HS-27A (cell line): ENCODE measurements around the gene SMOC2.
"Not testable (repeated sequence)": the region's sequence is repeated elsewhere in the genome, so short reads cannot be mapped to it uniquely, and the experiment has no call there.

Experiments used
- DNase-seq: peaks from one replicate; pipeline ENCODE4 v3.0.0-alpha.2; 2012; ENCODE audit warnings: low read depth, missing footprints

SMOC2 gene

DNA sequence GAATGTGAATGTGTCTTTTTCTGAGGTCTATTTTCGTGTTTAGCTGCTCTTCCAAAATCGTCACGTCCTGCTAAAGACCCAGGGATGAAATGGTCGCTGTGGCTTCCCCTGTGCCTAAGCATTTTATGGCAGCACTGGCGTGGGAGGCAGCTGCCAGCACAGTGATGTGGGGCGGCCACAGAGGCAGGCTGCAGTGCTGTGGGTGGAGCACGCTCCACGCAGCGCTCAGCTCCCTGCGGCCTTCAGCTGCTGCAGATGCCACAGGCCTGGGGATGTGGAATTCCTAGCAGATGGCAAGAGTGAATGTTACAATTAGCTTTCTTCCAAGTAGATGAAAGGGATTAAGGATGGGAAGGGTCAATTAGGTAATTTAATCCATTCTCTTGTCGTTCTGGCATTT lies 242.6 kb downstream of the SMOC2 start:
- DNase-seq = no peak

DNA sequence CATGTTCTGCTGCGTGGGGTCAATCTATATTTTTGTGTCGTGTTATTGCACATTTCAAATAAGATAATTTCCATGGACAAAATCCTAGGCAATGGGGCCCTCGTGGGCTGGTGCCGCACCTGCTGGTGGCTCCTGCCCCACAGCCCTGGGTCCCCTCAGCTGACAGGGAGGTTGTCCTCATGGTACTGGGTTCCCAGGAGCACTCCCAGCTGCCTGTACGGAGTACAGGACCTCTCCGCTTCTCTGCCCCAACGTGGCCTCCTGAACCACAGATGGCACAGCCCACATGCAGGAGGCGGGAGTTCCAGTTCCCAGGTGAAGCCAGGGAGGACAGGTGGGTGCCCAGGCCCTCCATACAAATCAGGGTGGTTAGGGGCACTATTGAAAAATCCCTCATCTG lies 243.5 kb downstream of the SMOC2 start:
- DNase-seq = no peak

DNA sequence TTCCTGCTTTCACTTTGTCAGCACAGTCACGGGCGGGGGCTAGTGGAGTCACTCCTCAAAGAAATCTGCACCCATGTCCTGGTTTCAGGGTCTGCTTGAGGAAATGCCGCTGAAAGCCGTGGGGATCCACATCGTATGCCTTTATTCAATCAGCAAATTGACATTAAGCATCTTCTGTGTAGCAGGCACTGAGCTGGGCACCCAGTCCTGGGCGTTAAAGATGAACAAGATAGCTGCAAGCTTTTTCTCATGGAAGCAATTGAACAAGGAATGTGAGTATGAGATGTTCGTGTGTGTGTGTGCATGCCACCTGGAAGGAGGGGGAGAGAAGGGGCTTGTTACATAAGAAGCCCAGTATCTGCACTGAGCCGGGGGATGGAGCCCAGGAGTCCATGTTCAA lies 243.9 kb downstream of the SMOC2 start:
- no peak for DNase-seq

DNA sequence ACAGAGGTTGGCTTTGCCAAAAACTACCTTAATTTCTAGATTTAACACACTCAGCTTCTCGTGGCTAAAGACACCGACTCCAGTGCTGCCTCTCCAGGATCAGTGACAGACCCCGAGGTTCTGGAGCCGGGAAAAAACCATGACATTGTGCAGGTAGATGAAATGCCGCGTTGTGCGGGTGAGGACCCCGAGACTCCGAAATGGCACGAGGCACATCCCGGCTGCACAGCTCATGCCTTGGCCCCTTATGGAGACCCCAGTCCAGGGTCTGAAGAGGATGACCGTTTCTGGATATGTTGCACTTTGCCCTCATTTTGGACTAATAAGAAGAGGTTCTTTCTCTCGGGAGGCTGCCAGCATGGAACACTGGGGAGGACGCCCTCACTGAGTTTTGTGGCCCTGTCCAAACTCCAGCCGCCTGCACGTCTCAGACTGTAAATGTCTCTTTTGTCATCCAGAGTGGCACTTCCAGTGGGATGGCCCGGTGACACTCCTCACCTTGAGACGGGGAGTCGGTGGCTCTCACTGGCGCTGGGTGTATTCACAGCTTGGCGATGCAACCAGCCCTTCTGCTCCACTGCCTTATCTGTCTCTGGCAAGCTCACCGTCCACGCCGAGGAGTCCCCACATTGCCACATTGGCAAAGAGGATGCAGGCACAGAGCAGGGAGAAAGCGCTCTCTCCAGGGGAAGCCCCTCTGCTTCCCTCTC lies 245.2 kb downstream of the SMOC2 start:
- no peak for DNase-seq

DNA sequence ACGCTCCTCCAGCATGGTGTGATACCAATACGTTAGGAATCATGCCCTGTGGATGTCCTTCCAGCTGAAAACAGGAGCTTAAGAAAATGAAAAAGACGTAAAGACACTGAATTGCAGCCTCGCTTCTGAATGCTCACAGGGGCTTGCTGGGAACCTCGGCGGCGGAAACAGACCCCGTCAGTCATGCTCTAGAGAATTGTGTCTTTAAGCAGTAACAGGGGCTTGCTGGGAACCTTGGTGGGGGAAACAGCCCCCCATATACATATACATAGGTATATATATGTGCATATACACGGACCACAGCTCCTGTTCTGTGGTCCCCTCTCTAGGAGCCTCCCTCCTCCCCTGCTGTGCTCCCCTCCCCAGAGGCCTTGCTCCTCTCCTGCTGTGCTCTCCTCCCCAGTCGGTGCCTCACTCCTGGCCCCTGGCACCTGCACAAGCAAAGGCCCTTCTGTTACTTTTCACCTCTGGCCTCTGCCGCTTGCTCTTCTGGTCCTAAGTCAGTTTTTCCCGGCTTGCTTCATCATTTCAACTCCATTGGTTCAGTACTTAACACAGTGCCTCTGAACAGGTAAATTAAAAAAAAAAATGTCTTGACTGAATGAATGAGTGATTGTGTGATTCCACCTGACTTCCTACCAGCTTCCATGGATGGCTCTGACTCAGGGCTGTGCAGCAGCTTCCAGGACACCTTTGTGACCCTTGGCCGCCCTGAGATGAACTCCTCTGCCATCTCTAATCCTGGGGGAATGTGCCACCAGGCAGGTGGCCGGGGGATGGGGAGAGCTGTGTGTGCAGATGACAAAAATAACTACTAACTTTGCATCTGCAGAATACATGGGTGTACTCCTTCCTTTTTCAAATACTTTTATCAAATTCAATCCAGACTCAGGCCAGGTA lies 246.1 kb downstream of the SMOC2 start:
- no peak for DNase-seq

DNA sequence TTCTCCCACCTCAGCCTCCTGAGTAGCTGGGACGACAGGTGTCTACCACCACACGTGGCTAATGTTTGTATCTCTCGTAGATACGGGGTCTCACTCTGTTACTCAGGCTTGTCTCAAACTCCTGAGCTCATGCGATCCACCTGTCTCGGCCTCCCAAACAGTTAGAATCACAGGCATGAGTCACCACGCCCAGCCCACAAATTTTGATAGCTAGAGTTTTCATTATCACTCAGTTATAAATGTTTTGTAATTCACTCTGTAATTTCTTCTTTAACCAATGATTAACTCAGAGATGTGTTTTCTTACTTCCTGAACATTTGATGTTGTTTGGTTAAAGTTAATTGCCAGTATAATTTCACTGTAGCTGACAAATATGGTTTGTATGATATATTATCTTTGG lies 249.3 kb downstream of the SMOC2 start:
- DNase-seq = no peak

DNA sequence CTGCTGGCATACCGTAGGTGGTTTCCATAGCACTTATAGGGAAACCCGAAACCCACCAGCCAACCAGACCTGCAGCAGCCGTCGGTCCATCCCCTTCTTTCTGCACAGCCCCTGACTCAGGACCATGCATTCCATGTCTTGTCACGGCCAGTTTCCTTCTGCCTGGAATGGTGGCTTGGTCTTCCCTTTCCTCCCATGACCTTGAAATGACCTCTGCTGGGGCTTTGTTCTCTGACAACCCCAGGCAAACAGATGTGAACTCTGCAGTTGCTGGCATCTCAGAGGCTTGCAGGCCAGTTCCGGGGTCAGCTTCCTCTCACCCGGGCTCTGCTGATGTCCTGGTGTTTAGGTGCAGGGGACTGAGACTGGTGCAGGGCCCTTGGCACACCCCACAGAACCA lies 250.8 kb downstream of the SMOC2 start:
- no peak for DNase-seq

DNA sequence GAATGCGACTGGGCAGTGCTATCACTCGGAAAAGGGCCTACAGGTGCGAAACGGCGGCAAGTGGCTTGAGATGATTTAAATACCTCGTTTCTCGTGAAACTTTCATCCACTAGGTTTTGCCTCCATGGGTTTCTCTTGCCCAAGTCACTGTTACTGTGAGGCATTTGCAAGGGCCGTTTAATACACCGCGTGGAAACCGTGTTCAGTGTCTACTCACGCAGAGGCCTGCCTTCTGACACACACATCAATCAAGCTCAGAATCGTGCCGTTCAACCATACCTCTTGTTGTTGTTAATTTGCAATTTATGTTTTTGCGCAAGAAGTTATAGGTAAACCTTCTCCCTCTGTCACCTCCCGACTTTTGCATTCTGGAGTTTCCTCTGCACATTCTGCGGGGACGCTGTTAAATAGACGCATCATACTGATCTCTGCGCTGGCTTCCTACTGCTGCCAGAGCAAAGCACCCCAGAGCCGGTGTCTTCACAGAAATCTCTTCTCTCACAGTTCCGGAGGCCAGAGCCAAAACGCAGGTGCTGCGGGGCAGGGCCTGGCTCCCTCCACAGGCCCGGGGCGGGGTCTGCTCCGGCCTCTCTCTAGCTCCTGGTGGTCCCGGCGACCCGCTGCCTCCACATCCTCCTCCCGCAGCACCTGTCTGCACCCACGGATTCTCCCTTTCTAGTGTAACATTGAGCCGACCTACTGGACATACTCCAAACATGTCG lies 251.4 kb downstream of the SMOC2 start:
- no peak for DNase-seq

DNA sequence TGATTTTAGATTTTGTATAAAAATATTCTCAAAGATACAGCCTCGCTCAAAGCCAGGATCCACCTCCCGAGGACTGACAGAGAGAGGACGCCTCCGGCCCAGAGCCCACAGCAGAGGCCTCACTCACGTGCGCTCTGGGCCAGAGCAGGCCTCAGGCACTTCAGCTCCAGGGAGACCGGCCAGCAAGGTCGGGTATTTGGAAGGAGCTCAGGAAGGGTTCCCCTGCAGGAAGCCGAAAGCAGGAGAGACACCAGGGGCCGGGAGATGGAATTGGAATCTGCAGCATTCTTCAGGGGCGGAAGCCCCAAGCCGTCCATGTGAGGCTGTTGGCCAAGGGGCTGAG lies 251.9 kb downstream of the SMOC2 start:
- not testable (repeated sequence) for DNase-seq

DNA sequence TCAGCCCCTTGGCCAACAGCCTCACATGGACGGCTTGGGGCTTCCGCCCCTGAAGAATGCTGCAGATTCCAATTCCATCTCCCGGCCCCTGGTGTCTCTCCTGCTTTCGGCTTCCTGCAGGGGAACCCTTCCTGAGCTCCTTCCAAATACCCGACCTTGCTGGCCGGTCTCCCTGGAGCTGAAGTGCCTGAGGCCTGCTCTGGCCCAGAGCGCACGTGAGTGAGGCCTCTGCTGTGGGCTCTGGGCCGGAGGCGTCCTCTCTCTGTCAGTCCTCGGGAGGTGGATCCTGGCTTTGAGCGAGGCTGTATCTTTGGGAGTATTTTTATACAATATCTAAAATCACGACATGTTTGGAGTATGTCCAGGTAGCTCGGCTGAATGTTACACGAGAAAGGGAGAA lies 253.8 kb downstream of the SMOC2 start:
- DNase-seq = not testable (repeated sequence)

DNA sequence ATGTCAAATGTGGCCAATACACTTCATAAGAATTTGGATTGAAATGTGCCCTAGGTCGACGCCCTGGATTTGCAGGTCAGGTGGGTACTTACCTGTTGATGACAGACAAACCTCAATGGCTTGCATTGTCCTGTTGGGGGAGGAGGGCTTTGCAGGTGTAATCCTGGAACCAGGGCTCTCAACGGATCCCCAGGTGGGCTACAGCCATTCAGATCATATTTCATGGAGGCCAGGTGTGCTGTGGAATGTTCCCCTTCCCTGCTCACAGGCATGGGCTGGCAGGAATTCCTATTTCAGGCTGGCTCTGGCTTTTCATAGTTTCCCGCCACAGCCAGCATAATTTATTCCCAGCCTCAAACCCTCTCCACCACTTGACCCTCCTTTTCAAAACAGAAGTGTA lies 254.7 kb downstream of the SMOC2 start:
- DNase-seq = no peak

DNA sequence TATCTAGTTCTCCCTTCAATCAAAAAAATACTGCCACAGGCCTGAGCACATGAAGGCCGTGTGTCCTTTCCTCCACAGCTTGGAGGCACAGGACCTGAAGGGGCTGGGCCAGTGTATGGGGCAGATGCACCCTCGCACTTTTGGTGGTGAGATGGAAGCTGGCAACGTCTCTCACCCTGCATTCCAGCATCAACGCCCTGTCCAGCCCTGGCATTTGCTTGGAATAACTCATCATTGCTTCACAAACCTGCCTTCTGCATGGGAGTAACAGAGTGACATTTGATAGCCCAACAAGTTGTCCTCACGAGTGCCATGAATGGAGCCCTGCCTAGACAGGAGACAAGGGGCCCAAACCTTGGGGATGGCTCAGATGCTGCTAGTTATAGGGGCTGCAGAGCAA lies 257.9 kb downstream of the SMOC2 start:
- DNase-seq = no peak

DNA sequence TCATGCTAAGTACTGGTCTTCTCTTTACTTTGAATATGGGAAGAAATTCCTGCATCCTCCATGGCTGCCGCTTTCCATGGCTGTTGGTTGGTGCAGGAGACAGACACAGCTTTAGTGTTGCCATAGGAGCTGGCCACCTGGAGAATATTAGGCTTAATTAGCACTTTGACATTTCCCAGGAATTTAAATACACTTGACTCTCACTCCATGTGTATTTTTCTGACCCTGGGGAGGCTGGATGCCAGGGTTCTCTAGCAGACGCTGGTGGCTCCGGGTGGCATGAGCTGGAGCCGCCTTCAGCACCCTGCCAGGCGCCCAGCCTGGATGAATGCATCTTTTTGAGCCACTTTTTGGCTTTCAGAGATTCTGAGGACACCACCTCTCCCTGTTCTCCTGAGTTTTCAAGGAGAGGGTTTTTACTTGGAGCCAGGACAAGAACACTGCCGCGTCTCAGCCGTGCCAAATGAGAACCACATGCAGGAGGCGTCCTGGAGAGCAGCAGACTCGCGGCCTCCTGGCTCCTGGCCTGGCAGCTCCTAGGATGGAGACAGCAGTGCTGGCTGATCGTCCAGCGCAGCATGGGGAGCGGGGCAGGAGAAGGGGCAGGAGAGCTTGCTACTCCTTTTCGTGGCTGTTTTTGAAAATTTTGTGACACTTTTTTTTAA lies 258.8 kb downstream of the SMOC2 start:
- DNase-seq = no peak

DNA sequence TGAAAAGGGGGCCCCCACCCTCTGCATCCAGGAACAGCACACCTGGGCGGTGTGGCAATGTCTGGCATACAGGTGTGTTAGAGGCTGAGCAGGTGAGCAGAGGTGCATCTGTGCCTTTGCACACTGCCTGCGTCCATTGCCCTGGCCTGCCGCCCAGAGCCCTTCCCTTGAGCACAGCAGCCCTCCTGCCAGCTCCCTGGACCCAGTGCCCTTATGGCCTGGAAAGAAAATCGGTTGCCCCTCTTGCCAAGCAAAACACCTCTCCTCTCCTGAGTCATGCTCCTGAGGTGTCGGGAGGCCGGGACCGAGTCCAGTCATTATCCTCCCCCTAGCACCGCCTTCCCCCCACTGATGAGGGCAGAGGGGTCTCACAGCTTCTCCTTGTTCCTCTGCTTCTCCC lies 259.9 kb downstream of the SMOC2 start:
- no peak for DNase-seq

DNA sequence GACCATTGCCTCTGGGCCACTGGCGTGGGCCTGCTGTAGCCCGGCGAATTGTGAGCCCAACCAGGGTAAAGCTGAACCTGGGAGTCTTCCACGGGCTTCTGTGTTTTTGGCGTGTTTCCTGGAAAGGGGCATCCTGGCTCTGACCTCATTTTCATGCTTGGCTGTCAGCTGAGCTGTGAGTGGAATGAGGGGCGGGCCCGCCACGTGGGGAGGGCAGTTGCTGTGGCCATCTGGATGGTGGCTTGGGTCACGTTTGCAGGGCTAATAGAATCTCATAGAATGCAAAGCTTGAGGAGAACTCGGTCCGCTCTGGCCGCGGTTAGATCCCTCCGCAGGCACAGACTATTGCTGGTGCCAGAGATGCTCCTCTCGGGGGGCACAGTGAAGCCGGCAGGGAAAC lies 263.0 kb downstream of the SMOC2 start:
- DNase-seq = no peak

DNA sequence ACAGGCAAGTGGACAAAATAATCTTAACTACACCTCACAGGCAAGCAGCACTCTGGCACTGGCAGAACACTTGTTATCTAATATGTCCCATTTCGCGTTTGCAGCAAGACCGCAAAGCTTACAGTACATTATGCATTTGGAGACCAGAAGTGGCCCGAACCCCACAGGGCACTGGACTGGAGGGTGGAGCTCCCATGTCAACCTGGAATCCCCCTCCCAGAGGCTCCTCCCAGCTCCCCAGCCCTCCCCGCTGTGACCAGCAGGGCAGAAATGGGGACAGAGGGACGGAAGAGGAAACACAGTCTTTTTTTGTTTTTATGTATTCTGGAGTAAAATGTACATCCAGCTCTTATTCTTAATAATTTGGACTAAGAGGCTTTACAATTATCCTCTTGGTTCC lies 263.7 kb downstream of the SMOC2 start:
- DNase-seq = no peak

DNA sequence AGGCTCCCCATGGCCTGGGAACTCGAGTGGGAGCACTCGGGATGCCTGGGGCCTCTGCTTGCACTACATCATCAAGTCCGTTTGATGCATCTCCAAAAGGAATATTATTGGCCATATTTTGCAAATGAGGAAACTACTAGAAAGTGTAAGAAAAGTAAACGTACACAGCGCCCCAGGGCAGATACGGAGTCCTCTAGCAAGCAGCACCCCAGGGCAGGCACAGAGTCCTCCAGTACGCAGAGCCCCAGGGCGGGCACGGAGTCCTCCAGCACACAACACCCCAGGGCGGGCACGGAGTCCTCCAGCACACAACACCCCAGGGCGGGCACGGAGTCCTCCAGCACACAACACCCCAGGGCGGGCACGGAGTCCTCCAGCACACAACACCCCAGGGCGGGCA lies 264.3 kb downstream of the SMOC2 start:
- DNase-seq = not testable (repeated sequence)

DNA sequence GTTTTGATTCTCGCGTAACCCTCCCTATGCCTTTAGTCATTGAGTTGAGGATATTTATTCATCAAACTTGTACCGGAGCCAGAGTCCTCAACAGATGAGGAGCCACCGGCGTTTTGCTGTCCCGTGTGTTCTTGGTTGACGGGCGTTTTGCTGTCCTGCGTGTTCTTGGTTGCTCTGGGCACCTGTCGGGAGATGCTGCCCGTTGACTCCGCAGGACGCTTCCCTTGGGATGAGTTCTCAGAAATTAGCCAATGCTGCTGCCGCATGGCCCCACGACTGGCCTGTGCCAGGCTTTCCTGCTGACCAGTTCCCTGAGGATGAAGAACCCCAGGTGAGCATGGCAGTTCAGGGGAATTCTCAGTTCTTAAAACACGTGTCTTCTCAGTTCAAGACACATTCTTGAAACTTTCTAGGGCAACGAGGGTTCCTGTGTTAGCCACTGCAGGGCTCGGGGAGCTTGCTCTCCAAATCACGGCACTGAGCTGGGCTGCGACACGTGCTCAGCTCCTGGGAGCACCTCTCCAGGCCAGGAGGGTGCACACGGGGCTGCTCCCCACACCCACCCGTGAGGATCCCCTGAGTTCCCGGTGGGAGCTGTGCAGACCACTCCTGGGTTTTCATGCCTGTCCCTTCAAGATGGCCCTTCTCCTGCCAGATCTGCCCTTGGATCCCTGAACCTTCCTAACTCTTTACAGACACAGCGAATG lies 265.6 kb downstream of the SMOC2 start:
- DNase-seq = no peak

DNA sequence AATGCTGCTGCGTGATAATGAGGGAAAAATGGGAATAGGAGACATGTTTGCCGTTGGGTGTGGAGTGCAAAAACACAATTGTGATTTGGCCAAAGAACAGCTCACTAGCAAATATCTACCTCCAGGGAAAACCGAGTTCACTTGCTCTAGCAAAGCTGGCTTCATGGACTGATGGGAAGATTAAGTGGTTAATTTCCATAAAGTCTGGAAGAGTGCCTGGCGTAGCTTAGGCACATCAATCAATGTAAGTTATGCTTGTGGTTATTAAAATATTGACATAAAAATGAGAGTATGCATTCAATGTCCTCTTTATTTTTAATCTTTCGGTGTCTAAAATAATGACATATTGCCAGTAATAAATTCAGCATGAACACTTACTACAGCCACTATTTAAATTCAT lies 267.5 kb downstream of the SMOC2 start:
- no peak for DNase-seq

DNA sequence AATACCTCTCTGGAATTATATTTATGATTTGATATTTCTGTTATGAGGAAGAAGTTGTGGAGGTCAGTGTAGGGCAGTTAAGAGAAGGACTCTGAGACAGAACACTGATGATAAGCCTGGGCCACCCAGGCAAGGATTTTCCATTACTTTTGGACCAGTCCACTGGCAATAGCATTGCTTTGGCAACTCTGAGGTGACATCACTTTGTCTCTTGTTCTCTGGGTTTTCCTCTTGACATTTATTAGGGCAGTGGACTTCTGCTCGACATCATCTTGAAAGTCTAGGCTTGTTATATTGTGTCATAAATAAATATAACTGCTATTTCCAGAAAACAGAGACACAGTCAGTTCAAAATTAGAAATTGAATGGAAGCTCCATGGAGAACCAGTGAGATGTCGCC lies 268.0 kb downstream of the SMOC2 start:
- no peak for DNase-seq

DNA sequence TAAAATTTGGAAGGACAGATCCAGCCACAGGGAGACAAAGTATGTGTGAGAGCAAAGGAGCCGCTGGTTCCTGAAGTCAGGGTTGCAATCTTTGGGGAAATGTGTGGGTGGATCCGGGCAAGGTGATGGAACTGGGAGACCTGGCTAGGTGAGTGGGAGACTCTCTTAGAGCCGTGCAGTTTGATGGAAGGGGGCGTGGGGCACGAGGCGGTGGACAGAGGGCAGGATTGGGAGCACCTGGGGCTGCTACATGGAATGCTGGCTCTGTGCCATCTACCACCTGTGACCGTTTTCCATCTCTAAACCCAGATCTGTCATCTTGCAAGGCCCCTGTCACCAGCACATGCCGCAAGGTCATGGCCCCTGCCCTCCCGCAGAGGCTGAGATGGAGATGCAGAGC lies 268.4 kb downstream of the SMOC2 start:
- no peak for DNase-seq

DNA sequence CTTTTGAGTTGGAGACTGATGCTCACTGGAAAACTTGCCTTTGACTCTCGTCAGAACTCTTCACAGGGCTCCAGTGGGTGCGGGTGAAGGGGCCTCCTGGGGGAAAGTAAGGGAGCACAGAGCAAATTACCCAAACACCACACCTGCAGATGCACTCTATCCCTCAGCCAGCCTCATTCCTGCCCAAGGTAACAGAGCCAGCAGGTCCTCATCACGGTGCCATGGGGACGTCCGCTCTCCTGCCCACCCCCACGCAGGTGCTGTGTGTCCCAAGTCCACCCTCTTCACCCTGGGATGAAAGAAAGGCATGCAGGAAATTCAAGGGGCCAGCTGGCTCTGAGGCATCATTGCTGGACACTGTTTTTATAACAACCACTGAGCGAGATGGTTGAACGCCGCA lies 269.0 kb downstream of the SMOC2 start:
- DNase-seq = no peak
